ENCODE measurements around the gene APBB1.

APBB1 gene

DNA sequence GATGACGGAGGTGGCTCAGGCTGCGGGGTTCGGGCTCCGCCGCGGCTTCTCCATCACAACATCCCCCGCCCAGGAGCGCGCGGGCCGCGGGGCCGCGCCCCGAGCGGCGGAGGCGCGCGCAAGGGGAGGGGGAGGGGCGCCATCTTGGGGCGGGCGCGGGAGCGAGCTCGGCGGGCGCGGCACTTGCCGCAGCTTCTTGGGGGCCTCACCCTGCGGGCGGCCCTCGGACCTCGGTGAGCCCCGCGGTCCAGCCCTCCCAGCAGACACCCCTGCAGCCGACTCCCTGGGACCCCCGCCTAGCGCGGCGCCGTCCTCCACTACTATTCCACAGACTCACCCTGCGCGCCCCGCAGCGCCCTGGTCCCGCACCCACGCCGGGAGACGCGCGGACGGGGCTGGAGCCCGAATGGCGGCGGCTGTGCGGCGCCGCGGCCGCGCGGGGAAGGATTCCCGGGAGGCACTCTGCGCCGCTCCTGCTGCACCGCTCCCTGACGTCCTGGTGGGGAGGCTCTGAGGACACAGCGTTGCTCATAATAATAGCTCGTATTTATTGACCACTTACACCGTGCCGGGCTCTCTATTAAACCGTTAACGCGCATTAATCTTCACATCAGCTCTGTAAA lies at the start of gene APBB1:
TSS of gene APBB1 (minus strand) at position 86 of the 623 bp plus-strand sequence. CDS start 7,747 bp downstream, outside the sequence.
- TF ChIP-seq MYC (IDR thresholded peaks at IDR 0.05; ENCODE audit: low read depth, low read length): no peak
- TF ChIP-seq POLR2A (IDR thresholded peaks at IDR 0.05; ENCODE audit: extremely low read depth, insufficient read length): no peak
- TF ChIP-seq, protein P1, sequence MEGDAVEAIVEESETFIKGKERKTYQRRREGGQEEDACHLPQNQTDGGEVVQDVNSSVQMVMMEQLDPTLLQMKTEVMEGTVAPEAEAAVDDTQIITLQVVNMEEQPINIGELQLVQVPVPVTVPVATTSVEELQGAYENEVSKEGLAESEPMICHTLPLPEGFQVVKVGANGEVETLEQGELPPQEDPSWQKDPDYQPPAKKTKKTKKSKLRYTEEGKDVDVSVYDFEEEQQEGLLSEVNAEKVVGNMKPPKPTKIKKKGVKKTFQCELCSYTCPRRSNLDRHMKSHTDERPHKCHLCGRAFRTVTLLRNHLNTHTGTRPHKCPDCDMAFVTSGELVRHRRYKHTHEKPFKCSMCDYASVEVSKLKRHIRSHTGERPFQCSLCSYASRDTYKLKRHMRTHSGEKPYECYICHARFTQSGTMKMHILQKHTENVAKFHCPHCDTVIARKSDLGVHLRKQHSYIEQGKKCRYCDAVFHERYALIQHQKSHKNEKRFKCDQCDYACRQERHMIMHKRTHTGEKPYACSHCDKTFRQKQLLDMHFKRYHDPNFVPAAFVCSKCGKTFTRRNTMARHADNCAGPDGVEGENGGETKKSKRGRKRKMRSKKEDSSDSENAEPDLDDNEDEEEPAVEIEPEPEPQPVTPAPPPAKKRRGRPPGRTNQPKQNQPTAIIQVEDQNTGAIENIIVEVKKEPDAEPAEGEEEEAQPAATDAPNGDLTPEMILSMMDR (IDR thresholded peaks at IDR 0.05; ENCODE audit: low read depth, low read length): no peak
- TF ChIP-seq, protein P2, sequence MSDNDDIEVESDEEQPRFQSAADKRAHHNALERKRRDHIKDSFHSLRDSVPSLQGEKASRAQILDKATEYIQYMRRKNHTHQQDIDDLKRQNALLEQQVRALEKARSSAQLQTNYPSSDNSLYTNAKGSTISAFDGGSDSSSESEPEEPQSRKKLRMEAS (IDR thresholded peaks at IDR 0.05; ENCODE audit: low read depth, low read length): no peak
- H3K4me3 ChIP-seq (ENCODE audit: low read depth, low read length): no peak within 1 kb of the TSS
- no peak for DNase-seq (ENCODE audit: low read depth)

DNA sequence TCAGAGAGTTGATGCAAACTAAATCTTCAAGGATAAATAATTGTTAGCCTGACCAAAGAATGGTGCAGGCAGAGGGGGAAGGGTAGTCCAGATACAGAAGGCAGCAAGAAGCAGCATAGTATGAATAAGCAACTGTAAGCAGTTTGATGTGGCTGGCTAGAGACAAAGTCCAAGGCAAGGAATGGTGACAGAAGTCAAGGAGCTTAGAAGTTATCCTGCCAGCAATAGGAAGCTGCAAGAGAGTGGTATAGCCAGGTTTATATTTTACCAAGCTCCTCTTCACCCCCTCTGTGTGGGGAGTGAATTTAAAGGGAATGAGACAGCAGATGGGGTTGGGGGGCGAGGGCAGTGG lies 40.2 kb upstream of the APBB1 start:
- TF ChIP-seq, protein P1 (IDR thresholded peaks at IDR 0.05; ENCODE audit: low read depth, low read length): no peak
- TF ChIP-seq POLR2A (IDR thresholded peaks at IDR 0.05; ENCODE audit: extremely low read depth, insufficient read length) (no peak), MYC (IDR thresholded peaks at IDR 0.05; ENCODE audit: low read depth, low read length) (no peak)
- TF ChIP-seq, protein P2 (IDR thresholded peaks at IDR 0.05; ENCODE audit: low read depth, low read length): no peak
- no peak overlapping the region for H3K4me3 ChIP-seq (ENCODE audit: low read depth, low read length)
- no peak for DNase-seq (ENCODE audit: low read depth)

GRCh38 chr11:6458352-6459098 lies 39.6 kb upstream of the APBB1 start:
- no peak for DNase-seq (ENCODE audit: low read depth)
- TF ChIP-seq, protein P2 (IDR thresholded peaks at IDR 0.05; ENCODE audit: low read depth, low read length): no peak
- TF ChIP-seq, protein P1 (IDR thresholded peaks at IDR 0.05; ENCODE audit: low read depth, low read length): no peak

DNA sequence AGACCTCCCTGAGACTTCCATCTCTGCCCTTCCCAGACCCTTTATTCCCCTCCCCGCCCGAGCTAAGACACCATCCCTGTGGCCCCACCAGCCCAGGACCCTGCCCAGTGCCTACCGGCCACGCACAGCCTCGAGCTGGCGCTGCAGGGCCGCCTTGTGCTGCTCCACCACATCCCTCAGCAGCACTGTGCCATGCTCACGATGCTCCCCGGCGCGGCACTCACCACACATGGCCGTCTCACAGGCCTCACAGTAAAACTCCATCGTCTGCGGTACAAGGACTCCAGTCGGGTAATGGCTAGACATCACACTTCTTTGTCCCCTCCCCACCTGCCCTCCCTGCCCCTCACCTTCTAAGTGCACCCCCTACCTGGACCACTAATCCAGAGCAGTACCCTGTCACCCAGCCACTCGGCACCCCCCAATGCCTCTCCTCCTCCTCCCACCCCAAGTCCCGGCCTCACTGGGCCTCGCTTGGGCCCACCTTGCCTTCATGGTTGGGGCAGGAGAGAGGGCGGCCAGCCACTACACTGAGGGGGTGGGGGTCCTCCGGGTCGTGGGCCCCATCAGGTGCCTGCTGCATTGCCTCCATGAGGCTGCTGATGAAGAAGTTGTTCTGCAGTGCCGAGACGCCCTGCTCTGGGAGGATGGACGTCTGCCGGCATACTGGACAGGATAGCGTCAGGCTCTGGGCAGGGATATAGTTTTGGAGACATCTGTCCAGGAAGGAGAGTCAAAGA lies 38.9 kb upstream of the APBB1 start:
- TF ChIP-seq, protein P1 (IDR thresholded peaks at IDR 0.05; ENCODE audit: low read depth, low read length): no peak
- TF ChIP-seq MYC (IDR thresholded peaks at IDR 0.05; ENCODE audit: low read depth, low read length) (no peak), POLR2A (IDR thresholded peaks at IDR 0.05; ENCODE audit: extremely low read depth, insufficient read length) (no peak)
- TF ChIP-seq, protein P2 (IDR thresholded peaks at IDR 0.05; ENCODE audit: low read depth, low read length): no peak
- H3K4me3 ChIP-seq (ENCODE audit: low read depth, low read length): no peak overlapping the region
- DNase-seq (ENCODE audit: low read depth): no peak

More at GRCh38 chr11:6458352-6459098, 39.6 kb upstream of the APBB1 start:
- H3K4me3 ChIP-seq (ENCODE audit: low read depth, low read length): no peak overlapping the region

DNA sequence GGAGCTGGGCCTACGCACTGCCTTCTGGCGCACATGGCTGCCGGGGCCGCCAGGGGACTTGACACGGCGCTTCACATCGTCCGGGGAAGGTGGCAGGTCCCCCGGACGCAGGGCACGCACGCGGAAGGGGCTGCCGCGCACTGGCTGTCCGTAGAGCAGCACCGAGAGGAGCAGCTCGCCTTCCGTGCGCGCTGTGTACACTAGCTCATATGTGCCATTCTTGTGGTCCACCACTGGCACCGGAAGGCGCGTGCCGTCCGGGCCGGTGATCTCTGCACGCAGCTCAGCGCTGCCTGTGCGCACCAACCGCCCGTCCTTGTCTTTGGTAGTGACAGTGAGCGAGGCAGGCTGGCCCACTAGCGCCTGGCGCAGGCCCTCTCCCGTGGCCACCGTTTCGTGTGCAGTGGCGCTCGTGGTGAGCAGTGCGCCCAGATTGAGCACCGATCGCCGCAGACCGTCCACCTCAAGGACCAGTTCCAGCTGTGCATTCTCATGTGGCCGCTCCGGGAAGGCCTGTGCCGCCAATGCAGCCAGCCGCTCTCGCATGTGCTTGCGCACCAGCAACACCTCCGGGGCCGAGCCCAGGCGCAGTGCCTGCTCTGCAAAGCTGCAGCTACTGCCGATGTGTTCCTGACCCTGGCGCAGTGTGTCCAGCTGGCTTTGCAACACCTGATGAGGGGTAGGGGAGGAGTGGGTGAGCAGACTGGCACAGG lies 37.6 kb upstream of the APBB1 start:
- DNase-seq (ENCODE audit: low read depth): no peak
- TF ChIP-seq POLR2A (IDR thresholded peaks at IDR 0.05; ENCODE audit: extremely low read depth, insufficient read length): no peak
- TF ChIP-seq MYC (IDR thresholded peaks at IDR 0.05; ENCODE audit: low read depth, low read length): no peak
- TF ChIP-seq, protein P2 (IDR thresholded peaks at IDR 0.05; ENCODE audit: low read depth, low read length): no peak
- TF ChIP-seq, protein P1 (IDR thresholded peaks at IDR 0.05; ENCODE audit: low read depth, low read length): no peak
- H3K4me3 ChIP-seq (ENCODE audit: low read depth, low read length): no peak overlapping the region

Data from NB4 (cell line).